GM23338 (cell line): ENCODE results near the gene TMC2. TPM values are rescaled to one million over a fixed set of nuclear protein-coding genes. Genes with fewer than 3 reads are reported as not detected.

Experiments
- ATAC-seq: fragments of 200-7000 bp; cut with Tn5 transposase; 3 replicates; pipeline ENCODE4 v1.9.1; 2020
- DNase-seq: peaks from one replicate; pipeline ENCODE4 v3.0.0-alpha.2; 2015; ENCODE audit warnings: low spot score
- H2AFZ ChIP-seq: fragments of 200-600 bp; sonication (generic); 2 replicates; pipeline ENCODE4 v1.8.0; 2016; ENCODE audit warnings: antibody characterized with exemption, mild to moderate bottlenecking, moderate library complexity
- H3F3A ChIP-seq: fragments of 200-600 bp; sonication (generic); replicated peaks from 2 replicates; pipeline ENCODE4 v1.8.0; 2017; ENCODE audit warnings: antibody characterized with exemption, mixed run types, low read depth
- H3K27ac ChIP-seq: fragments of 200-600 bp; sonication (generic); 2 replicates; pipeline ENCODE4 v1.6.1; 2016; ENCODE audit warnings: low read depth
- H3K27me3 ChIP-seq: fragments of 200-600 bp; sonication (generic); 2 replicates; pipeline ENCODE4 v1.8.0; 2016; ENCODE audit warnings: mild to moderate bottlenecking, mixed run types, moderate library complexity; ENCODE audit not compliant: insufficient read depth
- H3K36me3 ChIP-seq: fragments of 200-600 bp; sonication (generic); 2 replicates; pipeline ENCODE4 v1.8.0; 2016; ENCODE audit warnings: mild to moderate bottlenecking; ENCODE audit not compliant: insufficient read depth
- H3K4me1 ChIP-seq: fragments of 200-600 bp; sonication (generic); 2 replicates; pipeline ENCODE4 v1.8.0; 2016; ENCODE audit warnings: mild to moderate bottlenecking, moderate library complexity; ENCODE audit not compliant: insufficient read depth
- H3K4me2 ChIP-seq: fragments of 200-600 bp; sonication (generic); 2 replicates; pipeline ENCODE4 v1.7.1; 2017; ENCODE audit warnings: mixed run types
- H3K4me3 ChIP-seq: fragments of 200-600 bp; sonication (generic); 2 replicates; pipeline ENCODE4 v1.6.1; 2016; ENCODE audit warnings: mixed run types
- H3K79me2 ChIP-seq: fragments of 200-600 bp; sonication (generic); replicated peaks from 2 replicates; pipeline ENCODE4 v1.8.0; 2017; ENCODE audit warnings: mild to moderate bottlenecking; ENCODE audit not compliant: insufficient read depth
- H3K9me2 ChIP-seq: fragments of 200-600 bp; sonication (generic); 2 replicates; pipeline ENCODE4 v1.8.0; 2017; ENCODE audit not compliant: insufficient read depth
- H4K20me1 ChIP-seq: fragments of 200-600 bp; sonication (generic); replicated peaks from 2 replicates; pipeline ENCODE4 v1.8.0; 2017; ENCODE audit warnings: mild to moderate bottlenecking; ENCODE audit not compliant: insufficient read depth
- H3K27ac Mint-ChIP-seq: 2 replicates; pipeline ENCODE4 v1.8.0; 2020; ENCODE audit warnings: inconsistent platforms, mild to moderate bottlenecking, moderate library complexity, mixed read lengths
- H3K27me3 Mint-ChIP-seq: 3 replicates; pipeline ENCODE4 v1.8.0; 2022; ENCODE audit warnings: low read depth, mild to moderate bottlenecking, moderate library complexity, mixed read lengths, inconsistent platforms; ENCODE audit not compliant: insufficient read depth, poor library complexity
- H3K36me3 Mint-ChIP-seq: 3 replicates; pipeline ENCODE4 v1.8.0; 2021; ENCODE audit warnings: low read depth, mild to moderate bottlenecking, inconsistent platforms, moderate library complexity, mixed read lengths
- H3K4me1 Mint-ChIP-seq: 3 replicates; pipeline ENCODE4 v1.8.0; 2020; ENCODE audit warnings: mild to moderate bottlenecking, inconsistent platforms, mixed read lengths
- H3K4me3 Mint-ChIP-seq: 3 replicates; pipeline ENCODE4 v1.8.0; 2021; ENCODE audit warnings: moderate library complexity, mild to moderate bottlenecking, inconsistent platforms, mixed read lengths
- H3K9me3 Mint-ChIP-seq: 3 replicates; pipeline ENCODE4 v1.8.0; 2020; ENCODE audit warnings: moderate library complexity, mild to moderate bottlenecking, inconsistent platforms, mixed read lengths
- CREB1 ChIP-seq: fragments of 250-450 bp; sonication (Bioruptor Pico); IDR thresholded peaks from 2 replicates; pipeline ENCODE4 v1.5.0; 2020; ENCODE audit warnings: low read depth, mild to moderate bottlenecking, moderate library complexity
- EZH2 ChIP-seq: fragments of 200-600 bp; sonication (generic); IDR thresholded peaks from one replicate; pipeline ENCODE4 v1.8.0; 2017; ENCODE audit warnings: antibody characterized with exemption, mild to moderate bottlenecking, low read depth; ENCODE audit not compliant: unreplicated experiment
- EZH2phosphoT487 ChIP-seq: fragments of 200-600 bp; sonication (generic); IDR thresholded peaks from one replicate; pipeline ENCODE4 v1.8.1; 2018; ENCODE audit warnings: antibody characterized with exemption; ENCODE audit not compliant: unreplicated experiment
- JUNB ChIP-seq: IDR thresholded peaks from one replicate; pipeline ENCODE4 v1.6.1; 2016; ENCODE audit warnings: antibody characterized with exemption; ENCODE audit not compliant: unreplicated experiment
- NANOG ChIP-seq: IDR thresholded peaks from 2 replicates; pipeline ENCODE4 v1.6.1; 2016; ENCODE audit warnings: antibody characterized with exemption, borderline replicate concordance
- POLR2AphosphoS5 ChIP-seq: IDR thresholded peaks from 2 replicates; pipeline ENCODE4 v1.6.1; 2016; ENCODE audit warnings: antibody characterized with exemption, low read depth
- STAT1 ChIP-seq: IDR thresholded peaks from one replicate; pipeline ENCODE4 v1.6.1; 2016; ENCODE audit warnings: antibody characterized with exemption; ENCODE audit not compliant: unreplicated experiment
- ZNF114 ChIP-seq: fragments of 250-450 bp; sonication (Bioruptor Pico); IDR thresholded peaks from 2 replicates; pipeline ENCODE4 v1.5.0; 2020; ENCODE audit warnings: mild to moderate bottlenecking, moderate library complexity
- ZNF331 ChIP-seq: fragments of 250-450 bp; sonication (Bioruptor Pico); IDR thresholded peaks from 2 replicates; pipeline ENCODE4 v1.5.0; 2020; ENCODE audit warnings: low read depth, mild to moderate bottlenecking, moderate library complexity
- polyA plus RNA-seq: library from polyadenylated mRNA; unstranded; fragments of >200 nt; fragmentation: Nextera tagmentation; extraction: Ambion mirVana; gene quantifications from 2 replicates; pipeline ENCODE4 v1.2.1, GENCODE V29; 2016
- total RNA-seq: library from RNA; depleted of rRNA; stranded (reverse); fragments of >200 nt; shearing (Covaris generic); gene quantifications from 2 replicates; pipeline ENCODE4 v1.2.3, GENCODE V29; 2014
- TF ChIP-seq, protein P1 (sequence below), 2 experiments: fragments of 200-600 bp in 1 of 2; sonication (generic) in 1 of 2; conservative IDR thresholded peaks; 2 replicates each; pipeline versions ENCODE4 v1.5.1 to v1.6.1; 2016 to 2017; ENCODE audit warnings: antibody characterized with exemption in 2 of 2, low read depth in 2 of 2, mild to moderate bottlenecking in 2 of 2, moderate library complexity in 1 of 2
- TF ChIP-seq, protein P2 (sequence below): IDR thresholded peaks from 2 replicates; pipeline ENCODE4 v1.6.1; 2016; ENCODE audit warnings: antibody characterized with exemption
- TF ChIP-seq, protein P3 (sequence below): fragments of 250-450 bp; sonication (Bioruptor Pico); IDR thresholded peaks from 2 replicates; pipeline ENCODE4 v1.5.0; 2020; ENCODE audit warnings: mild to moderate bottlenecking, moderate library complexity

TMC2 gene
- total and polyA plus RNA-seq, 2 experiments from 2014 or later: not detected

DNA sequence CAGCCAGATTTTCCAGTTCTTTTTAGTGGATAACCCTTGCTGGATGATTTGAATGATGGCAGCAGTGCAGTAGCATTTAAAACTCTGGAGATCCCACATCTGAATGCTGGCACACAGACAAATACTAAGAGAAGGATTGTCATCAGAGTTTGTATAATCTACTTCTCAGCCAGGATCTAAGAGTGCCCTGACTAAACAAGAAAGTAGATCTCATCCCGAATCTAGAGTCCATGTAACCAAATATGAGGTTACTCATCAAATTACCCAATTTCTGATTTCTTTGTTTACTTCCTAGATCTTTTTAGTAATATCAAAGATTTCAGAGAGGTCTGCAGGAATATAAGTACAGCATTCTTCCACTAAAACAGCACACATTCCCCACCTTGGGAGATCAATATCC is 7.8 kb downstream of the TMC2 start (continued):
- TF ChIP-seq, protein P1, sequence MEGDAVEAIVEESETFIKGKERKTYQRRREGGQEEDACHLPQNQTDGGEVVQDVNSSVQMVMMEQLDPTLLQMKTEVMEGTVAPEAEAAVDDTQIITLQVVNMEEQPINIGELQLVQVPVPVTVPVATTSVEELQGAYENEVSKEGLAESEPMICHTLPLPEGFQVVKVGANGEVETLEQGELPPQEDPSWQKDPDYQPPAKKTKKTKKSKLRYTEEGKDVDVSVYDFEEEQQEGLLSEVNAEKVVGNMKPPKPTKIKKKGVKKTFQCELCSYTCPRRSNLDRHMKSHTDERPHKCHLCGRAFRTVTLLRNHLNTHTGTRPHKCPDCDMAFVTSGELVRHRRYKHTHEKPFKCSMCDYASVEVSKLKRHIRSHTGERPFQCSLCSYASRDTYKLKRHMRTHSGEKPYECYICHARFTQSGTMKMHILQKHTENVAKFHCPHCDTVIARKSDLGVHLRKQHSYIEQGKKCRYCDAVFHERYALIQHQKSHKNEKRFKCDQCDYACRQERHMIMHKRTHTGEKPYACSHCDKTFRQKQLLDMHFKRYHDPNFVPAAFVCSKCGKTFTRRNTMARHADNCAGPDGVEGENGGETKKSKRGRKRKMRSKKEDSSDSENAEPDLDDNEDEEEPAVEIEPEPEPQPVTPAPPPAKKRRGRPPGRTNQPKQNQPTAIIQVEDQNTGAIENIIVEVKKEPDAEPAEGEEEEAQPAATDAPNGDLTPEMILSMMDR (conservative IDR thresholded peaks at IDR 0.05; ENCODE audit: low read depth in 2 of 2): no peak

DNA sequence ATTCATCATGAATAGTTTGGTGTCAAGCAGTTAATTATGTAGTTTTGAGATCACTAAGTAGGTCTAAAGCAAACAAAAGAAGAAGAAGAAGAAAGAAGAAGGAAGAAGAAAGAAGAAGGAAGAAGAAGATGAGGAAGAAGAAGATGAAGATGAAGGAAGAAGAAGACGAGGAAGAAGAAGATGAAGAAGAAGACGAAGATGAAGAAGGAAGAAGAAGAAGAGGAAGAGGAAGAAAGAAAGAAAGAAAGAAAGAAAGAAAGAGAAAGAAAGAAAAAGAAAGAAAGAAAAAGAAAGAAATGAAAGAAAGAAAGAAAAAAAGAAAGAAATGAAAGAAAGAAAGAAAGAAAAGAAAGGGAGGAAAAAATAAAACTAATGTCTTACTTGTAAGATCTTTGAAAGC is 9.2 kb downstream of the TMC2 start:
- H3K27ac ChIP-seq: no peak overlapping the region
- H3K4me2 ChIP-seq: no peak overlapping the region
- no peaks in the 10 kb centered on the region for H3F3A ChIP-seq
- no peak overlapping the region for H3K27ac Mint-ChIP-seq
- H3K27me3 Mint-ChIP-seq: peaks cover 4% of the 10 kb centered on the region
- H3K4me3 Mint-ChIP-seq: no peak overlapping the region
- peaks cover 10% of the 10 kb centered on the region; the same call in 1 of the 2 replicates for H3K9me2 ChIP-seq
- no peaks in the 10 kb centered on the region for H3K36me3 Mint-ChIP-seq
- no peak overlapping the region for H2AFZ ChIP-seq
- H3K4me3 ChIP-seq: no peak overlapping the region
- no peaks in the 10 kb centered on the region; the same call in 1 of the 2 replicates for H4K20me1 ChIP-seq
- H3K36me3 ChIP-seq: no peaks in the 10 kb centered on the region
- H3K9me3 Mint-ChIP-seq: no peaks in the 10 kb centered on the region
- H3K27me3 ChIP-seq: peaks cover 17% of the 10 kb centered on the region
- ATAC-seq (no peak), DNase-seq (no peak)
- no peaks in the 10 kb centered on the region for H3K4me1 ChIP-seq
- no peaks in the 10 kb centered on the region for H3K79me2 ChIP-seq
- H3K4me1 Mint-ChIP-seq: no peaks in the 10 kb centered on the region
- no peak for TF ChIP-seq ZNF114 (CRISPR knock-in tag)
- TF ChIP-seq POLR2AphosphoS5: no peak
- TF ChIP-seq EZH2phosphoT487: no peak
- TF ChIP-seq, protein P1 (conservative IDR thresholded peaks at IDR 0.05; ENCODE audit: low read depth in 2 of 2): no peak
- TF ChIP-seq, protein P2, sequence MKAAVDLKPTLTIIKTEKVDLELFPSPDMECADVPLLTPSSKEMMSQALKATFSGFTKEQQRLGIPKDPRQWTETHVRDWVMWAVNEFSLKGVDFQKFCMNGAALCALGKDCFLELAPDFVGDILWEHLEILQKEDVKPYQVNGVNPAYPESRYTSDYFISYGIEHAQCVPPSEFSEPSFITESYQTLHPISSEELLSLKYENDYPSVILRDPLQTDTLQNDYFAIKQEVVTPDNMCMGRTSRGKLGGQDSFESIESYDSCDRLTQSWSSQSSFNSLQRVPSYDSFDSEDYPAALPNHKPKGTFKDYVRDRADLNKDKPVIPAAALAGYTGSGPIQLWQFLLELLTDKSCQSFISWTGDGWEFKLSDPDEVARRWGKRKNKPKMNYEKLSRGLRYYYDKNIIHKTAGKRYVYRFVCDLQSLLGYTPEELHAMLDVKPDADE: no peak
- TF ChIP-seq, protein P3, sequence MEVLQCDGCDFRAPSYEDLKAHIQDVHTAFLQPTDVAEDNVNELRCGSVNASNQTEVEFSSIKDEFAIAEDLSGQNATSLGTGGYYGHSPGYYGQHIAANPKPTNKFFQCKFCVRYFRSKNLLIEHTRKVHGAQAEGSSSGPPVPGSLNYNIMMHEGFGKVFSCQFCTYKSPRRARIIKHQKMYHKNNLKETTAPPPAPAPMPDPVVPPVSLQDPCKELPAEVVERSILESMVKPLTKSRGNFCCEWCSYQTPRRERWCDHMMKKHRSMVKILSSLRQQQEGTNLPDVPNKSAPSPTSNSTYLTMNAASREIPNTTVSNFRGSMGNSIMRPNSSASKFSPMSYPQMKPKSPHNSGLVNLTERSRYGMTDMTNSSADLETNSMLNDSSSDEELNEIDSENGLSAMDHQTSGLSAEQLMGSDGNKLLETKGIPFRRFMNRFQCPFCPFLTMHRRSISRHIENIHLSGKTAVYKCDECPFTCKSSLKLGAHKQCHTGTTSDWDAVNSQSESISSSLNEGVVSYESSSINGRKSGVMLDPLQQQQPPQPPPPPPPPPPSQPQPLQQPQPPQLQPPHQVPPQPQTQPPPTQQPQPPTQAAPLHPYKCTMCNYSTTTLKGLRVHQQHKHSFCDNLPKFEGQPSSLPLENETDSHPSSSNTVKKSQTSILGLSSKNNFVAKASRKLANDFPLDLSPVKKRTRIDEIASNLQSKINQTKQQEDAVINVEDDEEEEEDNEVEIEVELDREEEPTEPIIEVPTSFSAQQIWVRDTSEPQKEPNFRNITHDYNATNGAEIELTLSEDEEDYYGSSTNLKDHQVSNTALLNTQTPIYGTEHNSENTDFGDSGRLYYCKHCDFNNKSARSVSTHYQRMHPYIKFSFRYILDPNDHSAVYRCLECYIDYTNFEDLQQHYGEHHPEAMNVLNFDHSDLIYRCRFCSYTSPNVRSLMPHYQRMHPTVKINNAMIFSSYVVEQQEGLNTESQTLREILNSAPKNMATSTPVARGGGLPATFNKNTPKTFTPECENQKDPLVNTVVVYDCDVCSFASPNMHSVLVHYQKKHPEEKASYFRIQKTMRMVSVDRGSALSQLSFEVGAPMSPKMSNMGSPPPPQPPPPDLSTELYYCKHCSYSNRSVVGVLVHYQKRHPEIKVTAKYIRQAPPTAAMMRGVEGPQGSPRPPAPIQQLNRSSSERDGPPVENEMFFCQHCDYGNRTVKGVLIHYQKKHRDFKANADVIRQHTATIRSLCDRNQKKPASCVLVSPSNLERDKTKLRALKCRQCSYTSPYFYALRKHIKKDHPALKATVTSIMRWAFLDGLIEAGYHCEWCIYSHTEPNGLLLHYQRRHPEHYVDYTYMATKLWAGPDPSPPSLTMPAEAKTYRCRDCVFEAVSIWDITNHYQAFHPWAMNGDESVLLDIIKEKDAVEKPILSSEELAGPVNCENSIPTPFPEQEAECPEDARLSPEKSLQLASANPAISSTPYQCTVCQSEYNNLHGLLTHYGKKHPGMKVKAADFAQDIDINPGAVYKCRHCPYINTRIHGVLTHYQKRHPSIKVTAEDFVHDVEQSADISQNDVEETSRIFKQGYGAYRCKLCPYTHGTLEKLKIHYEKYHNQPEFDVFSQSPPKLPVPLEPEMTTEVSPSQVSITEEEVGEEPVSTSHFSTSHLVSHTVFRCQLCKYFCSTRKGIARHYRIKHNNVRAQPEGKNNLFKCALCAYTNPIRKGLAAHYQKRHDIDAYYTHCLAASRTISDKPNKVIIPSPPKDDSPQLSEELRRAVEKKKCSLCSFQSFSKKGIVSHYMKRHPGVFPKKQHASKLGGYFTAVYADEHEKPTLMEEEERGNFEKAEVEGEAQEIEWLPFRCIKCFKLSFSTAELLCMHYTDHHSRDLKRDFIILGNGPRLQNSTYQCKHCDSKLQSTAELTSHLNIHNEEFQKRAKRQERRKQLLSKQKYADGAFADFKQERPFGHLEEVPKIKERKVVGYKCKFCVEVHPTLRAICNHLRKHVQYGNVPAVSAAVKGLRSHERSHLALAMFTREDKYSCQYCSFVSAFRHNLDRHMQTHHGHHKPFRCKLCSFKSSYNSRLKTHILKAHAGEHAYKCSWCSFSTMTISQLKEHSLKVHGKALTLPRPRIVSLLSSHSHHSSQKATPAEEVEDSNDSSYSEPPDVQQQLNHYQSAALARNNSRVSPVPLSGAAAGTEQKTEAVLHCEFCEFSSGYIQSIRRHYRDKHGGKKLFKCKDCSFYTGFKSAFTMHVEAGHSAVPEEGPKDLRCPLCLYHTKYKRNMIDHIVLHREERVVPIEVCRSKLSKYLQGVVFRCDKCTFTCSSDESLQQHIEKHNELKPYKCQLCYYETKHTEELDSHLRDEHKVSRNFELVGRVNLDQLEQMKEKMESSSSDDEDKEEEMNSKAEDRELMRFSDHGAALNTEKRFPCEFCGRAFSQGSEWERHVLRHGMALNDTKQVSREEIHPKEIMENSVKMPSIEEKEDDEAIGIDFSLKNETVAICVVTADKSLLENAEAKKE (CRISPR knock-in tag): no peak
- TF ChIP-seq EZH2: no peak
- TF ChIP-seq NANOG: no peak
- no peak for TF ChIP-seq STAT1
- TF ChIP-seq CREB1: no peak
- no peak for TF ChIP-seq JUNB
- TF ChIP-seq ZNF331 (CRISPR knock-in tag): no peak
